HuH-7 (cell line): ENCODE measurements around the gene ZMAT2.
"Not testable (repeated sequence)": the region's sequence is repeated elsewhere in the genome, so short reads cannot be mapped to it uniquely, and the experiment has no call there.

Source experiments
- DNase-seq: peaks from one replicate; pipeline ENCODE4 v3.0.0; 2011; ENCODE audit warnings: low spot score

The ZMAT2 gene, protein sequence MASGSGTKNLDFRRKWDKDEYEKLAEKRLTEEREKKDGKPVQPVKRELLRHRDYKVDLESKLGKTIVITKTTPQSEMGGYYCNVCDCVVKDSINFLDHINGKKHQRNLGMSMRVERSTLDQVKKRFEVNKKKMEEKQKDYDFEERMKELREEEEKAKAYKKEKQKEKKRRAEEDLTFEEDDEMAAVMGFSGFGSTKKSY

DNA sequence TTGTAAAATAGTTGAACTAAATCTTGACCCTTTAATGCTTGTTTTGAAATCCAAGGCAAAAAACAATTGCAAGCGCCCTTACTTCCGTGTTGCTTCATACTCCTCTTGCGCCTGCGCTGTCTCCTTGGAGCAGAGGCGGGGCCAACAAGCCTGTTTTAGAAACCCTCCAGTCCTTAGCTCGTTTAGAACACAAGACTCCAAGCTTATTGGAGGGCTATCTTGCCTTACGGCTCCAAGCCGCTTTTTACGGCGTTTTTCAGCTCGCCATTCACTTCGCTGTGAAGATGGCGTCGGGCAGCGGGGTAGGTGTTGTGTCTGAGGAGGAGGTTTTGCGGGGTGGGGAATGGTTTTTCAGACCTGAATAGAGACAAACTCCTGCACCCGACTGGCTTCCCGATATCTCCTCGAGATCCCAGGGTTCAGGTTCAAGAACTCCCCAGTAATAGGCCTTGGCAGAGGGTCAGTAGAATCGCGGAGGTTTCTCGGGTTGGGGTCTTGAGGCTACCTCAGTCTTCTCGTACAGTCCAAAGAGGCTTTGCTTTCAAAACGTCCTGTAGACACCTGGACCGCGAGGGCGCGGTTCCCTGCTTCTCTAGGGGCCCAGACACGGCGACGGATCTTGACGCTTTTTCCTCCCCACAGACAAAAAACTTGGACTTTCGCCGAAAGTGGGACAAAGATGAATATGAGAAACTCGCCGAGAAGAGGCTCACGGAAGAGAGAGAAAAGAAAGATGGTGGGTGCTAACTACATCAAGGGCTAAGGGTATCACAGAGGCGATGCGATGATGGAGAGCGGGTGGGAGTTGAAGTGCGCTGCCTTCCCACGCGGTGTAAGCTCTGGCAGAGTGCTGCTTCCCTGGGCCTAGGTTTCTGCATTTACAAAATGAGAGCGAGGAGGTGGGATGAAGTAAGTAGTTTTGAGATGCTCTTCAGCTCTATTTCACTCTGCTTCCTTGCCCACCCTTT is at the start of gene ZMAT2:
Gene ZMAT2, plus strand, starts transcription at position 271 of the 968 bp plus-strand sequence. Its CDS starts 14 bp downstream, at position 285.
- DNase-seq: peak; percentile 73

DNA sequence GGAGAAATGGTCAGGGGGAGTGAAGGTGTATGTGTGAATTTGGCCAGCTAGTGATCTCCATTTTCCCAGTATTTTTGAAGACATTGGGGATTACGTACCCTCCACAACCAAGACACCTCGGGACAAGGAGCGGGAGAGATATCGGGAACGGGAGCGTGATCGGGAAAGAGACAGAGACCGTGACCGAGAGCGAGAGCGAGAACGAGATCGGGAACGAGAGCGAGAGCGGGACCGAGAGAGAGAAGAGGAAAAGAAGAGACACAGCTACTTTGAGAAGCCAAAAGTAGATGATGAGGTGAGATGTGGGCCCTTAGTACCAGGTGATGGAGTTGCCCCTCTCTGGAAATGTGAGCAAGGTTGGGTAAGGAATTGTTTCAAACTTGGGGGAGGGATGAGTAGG is 41.4 kb upstream of the ZMAT2 start:
- no peak for DNase-seq

DNA sequence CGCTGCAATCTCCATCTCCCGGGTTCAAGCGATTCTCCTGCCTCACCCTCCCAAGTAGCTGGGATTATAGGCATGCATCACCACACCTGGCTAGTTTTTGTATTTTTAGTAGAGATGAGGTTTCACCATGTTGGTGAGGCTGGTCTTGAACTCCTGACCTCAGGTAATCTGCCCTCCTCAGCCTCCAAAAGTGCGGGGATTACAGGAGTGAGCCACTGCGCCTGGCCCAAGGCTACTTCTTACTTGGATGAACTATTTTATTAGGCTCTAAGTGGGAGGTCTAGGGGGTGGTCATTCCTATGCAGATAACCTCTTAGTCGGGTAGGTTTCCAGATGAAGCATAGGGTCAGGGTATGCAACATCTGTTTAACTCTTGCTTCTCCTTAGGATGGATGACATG is 39.9 kb upstream of the ZMAT2 start:
- not testable (repeated sequence) for DNase-seq

DNA sequence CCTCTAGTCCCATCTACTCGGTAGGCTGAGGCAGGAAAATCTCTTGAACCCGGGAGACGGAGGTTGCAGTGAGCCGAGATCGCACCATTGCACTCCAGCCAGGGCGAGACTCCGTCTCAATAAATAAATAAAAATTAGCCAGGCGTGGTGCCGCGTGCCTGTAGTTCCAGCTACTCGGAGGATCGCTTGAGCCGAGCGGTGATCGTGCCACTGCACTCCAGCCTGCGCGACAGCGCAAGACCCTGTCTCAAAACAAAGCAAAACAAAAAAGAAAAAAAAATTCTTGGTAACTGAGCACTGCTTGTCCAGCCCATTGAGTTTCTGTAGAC is 36.3 kb upstream of the ZMAT2 start:
- no peak for DNase-seq

DNA sequence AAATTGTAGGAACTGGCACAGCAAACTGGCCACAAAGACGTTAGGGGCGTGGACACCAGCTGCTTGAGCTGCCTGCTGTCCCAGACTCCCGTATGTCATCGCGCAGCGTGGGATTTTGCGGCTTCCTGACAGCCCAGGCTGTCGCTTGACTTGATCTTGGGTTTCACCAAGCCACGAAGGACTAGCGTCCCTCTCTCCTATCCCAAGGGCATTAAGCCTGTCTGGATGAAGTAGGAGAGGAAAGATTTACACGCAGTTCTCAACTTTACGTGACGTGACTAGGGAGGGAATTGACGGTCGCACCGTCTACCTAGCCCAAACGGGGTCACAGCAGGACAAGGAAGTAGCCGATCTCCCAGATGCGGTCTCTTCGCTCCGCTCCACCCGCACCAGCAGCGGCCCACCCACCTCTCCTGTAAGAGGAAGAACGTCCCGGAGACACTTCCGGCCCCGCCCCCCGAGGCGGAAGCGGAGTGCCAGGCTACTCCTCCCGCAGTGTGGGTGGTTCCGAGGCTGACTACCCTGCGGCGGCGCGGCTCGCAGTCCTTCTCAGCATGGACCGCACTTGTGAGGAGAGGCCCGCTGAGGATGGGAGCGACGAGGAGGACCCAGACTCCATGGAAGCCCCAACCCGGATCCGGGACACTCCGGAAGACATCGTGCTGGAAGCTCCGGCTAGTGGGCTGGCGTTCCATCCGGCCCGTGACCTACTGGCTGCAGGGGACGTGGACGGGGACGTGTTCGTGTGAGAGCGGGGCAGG is 35.7 kb upstream of the ZMAT2 start, which contains the start of gene WDR55:
Gene WDR55, plus strand, starts transcription at position 546 of the 761 bp plus-strand sequence. Its CDS starts 9 bp downstream, at position 555.
- DNase-seq: peak; percentile 93

DNA sequence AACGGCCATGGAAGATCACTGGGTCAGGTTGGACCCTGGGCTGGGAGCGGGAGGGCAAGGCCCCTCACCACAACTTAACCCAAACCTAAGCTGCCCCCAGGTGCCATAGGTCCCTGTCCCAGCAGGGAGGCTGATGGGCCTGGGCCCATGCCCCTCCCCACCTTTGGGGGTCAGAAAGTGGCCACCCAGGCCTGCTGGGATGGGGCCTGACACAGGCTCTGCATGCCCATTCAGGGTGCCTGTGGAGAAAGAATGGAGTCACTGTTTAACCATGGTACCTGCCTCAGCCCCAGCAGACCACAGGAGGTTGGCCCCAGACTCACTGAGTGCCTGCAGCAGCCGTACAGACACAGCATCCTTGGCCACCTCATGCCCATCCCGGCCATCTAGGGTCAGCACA is 29.2 kb upstream of the ZMAT2 start:
- DNase-seq: not testable (repeated sequence)

DNA sequence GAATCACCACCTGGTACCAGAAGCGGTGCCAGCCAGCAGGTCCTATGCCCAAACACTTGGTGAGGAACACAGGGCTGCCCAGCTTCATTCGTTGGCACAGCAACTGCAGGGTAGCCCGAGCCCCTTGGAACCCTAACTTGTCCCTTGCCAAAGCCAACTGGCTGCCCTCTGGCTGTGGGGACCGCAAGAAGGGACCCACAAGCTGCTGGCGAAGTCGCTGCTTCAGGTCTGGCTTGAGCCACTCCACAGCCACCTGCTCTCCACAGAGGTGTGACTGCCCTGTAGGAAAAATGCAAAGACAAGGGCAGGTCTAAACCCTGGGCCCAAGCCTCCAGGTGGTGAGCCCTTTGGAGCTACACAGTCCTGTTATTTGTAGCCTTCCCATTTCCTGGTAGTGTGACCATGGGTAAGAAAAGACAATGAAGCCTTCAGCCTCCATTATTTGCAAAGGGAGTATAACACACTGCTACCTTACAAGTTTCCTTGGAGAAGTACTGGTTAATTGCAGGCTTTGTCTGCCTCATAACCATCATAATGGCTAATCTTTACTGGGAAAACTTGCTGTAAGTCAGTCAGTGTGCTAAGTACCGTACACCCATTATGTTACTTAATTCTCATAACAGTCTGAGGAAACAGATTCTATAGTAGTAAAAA is 28.6 kb upstream of the ZMAT2 start:
- no peak for DNase-seq

DNA sequence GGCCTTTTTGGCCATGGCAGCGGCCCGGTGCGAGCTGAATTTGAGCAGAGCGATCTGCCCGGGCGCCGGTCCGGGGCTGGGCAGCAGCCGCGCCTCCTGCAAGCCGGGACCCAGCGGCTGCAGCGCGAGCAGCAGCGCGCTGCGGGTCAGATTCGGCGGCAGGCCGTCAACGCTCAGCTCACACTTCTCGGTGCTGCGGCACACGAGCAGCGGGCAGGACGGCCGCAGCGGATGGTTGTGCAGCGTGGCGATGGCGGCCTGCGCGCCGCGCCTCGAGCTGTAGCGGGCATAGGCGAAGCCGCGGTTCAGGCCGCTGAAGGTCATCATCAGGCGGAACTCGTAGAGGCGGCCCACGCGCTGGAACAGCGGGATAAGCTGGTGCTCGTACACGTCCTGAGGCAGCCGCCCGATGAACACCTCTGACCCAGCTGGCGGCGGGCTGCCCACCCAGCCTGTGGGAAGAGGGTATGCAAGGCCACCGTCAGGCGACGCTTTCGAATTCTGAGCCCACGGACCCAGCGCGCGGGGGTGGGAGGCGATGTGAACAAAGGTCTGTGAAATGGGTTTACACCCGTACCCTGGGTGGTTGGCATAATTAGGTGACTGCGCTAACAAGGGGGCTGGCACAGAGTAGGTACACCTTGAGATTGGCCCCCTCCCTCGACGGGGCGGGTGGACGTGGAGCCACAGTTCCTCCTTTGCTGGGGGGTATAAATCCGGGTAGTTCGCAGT is 27.6 kb upstream of the ZMAT2 start:
- DNase-seq: no peak

DNA sequence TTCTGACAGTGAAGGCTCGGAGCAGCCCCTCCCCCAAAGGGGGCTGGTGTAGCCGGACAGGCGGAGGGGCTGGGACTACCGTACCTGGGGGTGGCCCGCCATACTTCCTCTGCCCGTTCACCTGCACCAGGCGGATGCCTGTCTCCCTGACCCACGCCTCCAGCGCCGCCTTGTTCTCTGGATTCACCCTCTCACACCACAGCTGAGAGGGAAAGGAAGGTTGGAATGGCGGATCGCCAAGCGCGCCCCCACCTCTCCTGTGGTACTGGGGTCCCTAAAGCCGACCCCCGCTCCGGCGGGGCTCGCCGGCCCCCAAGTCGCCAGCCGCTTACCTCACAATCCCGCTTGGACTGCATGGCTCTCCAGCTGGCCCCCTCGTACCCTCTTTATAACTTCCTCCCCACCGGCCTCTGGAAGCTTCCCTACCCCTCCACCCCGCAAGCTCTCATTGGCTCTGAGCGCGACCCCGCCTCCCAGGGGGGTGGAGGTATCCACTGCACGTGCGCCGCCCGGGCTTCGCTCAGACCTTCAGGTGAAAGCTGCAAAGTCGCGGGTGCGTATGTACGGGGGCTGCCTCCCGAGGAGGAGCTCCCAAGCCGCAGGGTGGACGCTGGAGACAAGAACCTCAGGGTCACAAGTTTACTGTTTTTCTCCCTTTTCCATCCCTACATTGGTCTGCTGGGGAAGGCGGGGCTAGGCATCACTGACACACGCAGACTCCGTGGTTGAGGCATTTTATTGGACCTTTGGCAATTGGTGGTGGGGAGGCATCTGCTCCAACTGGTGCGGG is 26.9 kb upstream of the ZMAT2 start, which contains the start of gene DND1:
Gene DND1, minus strand, starts transcription at position 390 of the 790 bp plus-strand sequence. Its CDS starts 34 bp downstream, at position 356.
- no peak for DNase-seq

DNA sequence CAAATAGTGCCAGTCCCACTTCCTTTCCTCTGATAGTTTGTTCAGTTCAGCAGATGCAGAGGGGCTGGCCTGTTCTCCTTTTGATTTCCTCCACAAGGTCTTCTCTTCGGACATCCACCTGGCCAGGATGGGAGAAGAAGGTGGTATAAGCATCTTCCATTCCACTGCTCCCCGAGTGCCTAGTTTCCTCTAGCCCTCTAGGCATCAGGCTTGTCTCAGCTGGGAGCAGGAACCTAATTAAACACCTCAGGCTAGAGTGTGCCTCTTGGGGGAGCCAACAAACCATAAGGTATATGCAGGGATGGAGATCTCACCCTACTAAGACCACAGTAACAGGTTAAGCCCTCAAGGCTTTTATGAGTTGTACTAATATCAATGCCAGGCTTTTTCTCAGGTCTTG is 26.0 kb upstream of the ZMAT2 start:
- no peak for DNase-seq

DNA sequence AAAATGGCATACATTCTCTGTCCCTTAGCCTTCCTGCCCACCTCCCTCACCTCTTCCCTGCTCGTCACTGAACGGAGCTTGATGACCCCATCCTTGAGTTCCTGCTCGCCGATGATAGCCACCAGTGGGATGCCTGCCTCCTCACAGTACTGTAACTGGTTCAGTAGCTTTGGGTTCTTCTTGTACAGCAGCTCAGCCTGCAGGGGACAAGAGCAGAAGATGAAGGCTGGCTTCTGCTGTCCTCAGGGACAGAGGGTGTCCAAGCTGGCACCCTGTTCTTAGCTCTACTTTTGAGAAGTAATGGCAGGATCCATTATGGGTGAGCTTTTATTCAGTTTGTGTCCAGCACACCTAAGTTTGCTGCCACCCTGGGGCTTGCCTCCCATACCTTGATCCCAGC is 25.6 kb upstream of the ZMAT2 start:
- DNase-seq: no peak

DNA sequence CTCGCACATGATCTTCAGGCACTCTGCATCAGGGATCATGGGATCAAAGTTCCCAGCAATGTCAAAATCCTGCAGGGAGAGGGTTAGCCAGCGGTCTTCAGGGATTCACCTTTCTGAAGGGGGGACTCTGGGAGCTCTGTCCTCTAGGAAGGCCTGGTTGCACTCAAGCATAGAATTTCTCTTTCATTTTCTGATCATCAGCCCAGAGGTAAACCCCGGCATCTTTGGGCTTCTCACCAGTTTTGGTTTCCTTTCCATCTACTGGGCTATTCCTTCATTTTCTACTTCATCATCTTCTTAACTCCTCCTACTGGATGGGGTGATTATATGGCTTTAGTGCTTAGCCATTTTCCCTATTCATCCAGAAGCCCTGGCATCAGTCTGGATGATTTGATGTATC is 22.3 kb upstream of the ZMAT2 start:
- DNase-seq: no peak

DNA sequence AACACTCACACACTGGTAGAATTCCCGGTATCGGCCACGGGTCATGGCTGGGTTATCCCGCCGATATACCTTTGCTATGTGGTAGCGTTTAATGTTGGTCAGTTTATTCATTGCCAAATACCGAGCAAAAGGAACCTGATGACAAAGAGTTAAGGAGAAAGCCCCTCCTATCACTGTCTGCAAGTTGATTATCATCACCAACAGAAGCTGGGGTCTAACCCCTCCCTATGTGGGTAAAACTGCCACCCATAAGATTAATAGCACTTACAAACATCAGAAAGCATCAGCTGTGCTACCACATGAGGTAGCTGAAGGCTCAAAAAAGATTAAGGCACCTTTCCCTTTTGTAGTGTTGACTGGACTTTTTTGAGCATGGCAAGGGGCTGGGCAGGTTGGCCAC is 21.3 kb upstream of the ZMAT2 start:
- no peak for DNase-seq

DNA sequence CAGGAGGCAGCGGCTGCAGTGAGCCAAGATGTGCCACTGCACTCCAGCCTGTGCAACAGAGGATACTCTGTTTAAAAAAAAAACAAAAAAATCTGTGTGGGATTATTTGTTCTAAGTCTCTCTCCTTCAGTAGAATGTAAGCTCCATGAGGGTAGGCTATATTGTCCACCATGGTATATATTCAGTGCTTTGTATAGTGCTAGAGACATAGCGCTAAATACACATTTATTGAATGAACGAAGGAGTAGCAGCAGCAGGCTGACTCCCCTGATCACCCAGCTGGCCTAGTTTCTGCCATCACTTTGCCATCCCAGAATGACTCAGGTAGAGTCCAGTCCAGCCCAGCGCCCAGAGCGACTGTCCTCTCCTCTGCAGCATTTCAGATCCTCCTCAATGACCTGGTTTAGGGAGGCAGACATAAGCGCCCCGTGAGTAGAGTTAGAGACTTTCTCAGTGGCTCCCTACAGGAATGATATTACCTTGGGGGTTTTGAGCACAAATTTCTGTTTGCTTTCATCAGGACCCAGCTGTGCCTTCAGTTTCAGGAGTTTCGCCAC is 9.8 kb upstream of the ZMAT2 start:
- no peak for DNase-seq

DNA sequence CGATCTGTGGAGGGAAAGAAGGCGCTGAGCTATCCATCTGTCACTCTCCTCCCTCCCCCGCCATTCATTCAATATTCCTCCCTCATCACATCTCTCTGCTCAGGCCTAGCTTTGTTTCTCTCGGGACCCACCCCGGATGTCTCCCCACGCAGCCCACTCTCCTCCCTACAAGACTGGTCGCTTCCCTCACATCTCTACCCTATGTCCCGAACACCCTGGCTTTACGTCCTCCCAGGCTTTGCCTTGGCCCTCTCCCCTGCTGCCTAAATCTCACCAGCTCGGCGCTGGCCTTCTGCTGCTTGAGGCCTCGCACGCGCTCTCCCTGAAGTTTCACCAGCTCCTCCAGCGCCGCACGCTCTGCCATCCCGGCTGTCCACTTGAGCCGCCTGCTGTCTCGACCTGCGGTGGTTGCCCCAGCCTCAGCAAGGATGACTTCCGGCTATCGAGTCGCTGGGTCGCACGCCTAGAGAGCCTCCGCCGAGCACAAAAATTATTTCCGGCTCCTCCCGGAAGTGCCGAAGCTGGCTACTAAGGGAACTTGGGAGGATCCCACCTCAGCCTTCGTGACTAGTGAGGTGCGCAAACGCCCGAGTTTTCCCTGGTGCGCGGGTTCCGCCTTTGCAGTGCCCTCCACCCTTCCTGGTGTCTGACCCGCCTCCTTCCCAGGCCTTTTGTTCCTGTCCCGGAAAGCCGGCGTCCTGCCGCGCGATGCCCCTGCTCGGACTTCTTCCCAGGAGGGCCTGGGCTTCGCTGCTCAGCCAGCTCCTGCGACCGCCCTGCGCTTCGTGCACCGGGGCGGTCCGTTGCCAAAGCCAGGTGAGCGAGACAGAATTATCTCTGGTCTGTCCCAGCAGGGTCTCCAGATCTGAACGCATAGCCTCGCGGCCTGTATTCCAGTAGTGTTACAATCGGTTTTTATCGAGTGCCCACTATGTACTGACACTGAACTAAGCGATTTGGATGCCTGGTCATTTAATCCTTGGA is 9.0 kb upstream of the ZMAT2 start, which contains the start of the genes HARS1 and HARS2:
Gene HARS1, minus strand, starts transcription at position 430 of the 984 bp plus-strand sequence. Its CDS starts 66 bp downstream, at position 364.
Gene HARS2, plus strand, starts transcription at position 515 of the 984 bp plus-strand sequence. Its CDS starts 194 bp downstream, at position 709.
- peak; percentile 91 for DNase-seq

DNA sequence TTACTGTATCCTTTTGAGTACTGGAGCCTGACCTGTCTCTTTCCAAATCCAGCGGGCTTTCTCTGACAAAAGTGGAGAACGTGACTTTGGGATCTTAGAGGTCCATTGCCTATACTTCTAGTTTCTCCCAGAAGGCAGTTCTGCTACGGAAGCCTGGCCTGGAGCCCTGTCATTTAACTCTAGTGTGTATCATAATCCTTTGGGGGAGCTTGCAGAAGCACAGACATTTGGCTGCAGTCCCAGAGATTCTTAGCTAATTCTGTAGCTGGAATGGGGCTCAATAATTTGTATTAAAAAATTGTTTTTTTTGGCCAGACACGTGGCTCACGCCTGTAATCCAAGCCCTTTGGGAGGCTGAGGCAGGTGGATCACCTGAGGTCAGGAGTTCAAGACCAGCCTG is 6.0 kb upstream of the ZMAT2 start:
- no peak for DNase-seq

DNA sequence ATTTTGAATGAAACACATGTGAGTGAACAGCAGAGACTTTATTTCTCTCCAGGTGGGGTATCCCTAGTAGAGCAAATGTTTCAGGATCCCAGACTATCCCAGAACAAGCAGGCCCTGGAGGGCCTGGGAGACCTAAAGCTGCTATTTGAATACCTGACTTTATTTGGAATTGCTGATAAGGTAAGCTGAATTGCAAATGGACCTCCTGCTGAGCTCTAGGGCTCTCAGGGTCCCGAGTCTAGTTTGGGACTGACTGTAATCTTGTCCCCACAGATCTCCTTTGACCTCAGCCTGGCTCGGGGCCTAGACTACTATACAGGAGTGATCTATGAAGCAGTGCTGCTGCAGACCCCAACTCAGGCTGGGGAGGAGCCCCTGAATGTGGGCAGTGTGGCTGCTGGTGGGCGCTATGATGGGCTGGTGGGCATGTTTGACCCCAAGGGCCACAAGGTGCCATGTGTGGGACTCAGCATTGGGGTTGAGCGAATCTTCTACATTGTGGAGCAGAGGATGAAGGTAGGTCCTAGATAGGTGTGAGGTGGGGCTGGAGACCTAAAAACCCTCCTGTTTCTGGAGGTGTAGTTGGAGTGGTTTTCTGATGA is 3.3 kb upstream of the ZMAT2 start:
- DNase-seq: no peak

DNA sequence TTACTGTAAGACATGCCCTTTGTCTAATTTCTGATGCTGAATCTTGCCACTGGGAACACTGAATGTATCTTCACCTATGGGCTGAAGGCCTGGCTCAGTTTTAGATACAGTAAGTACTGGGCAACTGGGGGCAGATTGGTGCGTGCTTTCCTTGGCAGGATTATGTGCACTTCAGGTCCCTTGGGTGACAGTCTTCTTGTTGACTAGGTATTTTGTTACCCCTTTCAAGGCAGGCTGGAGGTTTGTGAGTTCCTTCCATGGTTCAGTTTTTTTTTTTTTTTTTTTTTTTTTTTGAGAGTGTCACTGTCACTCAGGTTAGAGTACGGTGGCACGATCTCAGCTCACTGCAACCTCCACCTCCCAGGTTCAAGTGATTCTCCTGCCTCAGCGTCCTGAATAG is 7.6 kb downstream of the ZMAT2 start:
- no peak for DNase-seq
